ENCODE measurements around the gene LIMK1.

- TF ChIP-seq, protein P1, sequence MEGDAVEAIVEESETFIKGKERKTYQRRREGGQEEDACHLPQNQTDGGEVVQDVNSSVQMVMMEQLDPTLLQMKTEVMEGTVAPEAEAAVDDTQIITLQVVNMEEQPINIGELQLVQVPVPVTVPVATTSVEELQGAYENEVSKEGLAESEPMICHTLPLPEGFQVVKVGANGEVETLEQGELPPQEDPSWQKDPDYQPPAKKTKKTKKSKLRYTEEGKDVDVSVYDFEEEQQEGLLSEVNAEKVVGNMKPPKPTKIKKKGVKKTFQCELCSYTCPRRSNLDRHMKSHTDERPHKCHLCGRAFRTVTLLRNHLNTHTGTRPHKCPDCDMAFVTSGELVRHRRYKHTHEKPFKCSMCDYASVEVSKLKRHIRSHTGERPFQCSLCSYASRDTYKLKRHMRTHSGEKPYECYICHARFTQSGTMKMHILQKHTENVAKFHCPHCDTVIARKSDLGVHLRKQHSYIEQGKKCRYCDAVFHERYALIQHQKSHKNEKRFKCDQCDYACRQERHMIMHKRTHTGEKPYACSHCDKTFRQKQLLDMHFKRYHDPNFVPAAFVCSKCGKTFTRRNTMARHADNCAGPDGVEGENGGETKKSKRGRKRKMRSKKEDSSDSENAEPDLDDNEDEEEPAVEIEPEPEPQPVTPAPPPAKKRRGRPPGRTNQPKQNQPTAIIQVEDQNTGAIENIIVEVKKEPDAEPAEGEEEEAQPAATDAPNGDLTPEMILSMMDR (conservative IDR thresholded peaks at IDR 0.05; ENCODE audit: low read length) = no peak
- no peak for TF ChIP-seq EZH2phosphoT487 (IDR thresholded peaks at IDR 0.05; ENCODE audit: borderline replicate concordance)
Observed at GRCh38 chr7:74126220-74126880, 42.7 kb downstream of the LIMK1 start.
